WTC11 (cell line): ENCODE results near the gene MED13. TPM values are rescaled to one million over a fixed set of nuclear protein-coding genes. Genes with fewer than 3 reads are reported as not detected.

Experiments
- ATAC-seq: fragments of 200-7000 bp; cut with Tn5 transposase; 2 replicates; pipeline ENCODE4 v1.10.0; 2021; ENCODE audit warnings: mild to moderate bottlenecking, moderate library complexity
- CTCF ChIA-PET: fragments of 300-600 bp; sonication (Branson Sonifier 250); formaldehyde crosslinking; loops from one replicate; lab custom pipeline; 2021; ENCODE audit warnings: antibody characterized with exemption; lab: Charles Lee
- POLR2A ChIA-PET: fragments of 350-600 bp; sonication (Branson Sonifier 250); formaldehyde crosslinking; loops from one replicate; lab custom pipeline; 2021; ENCODE audit warnings: antibody characterized with exemption; lab: Charles Lee
- DNase-seq: peaks from one replicate; pipeline ENCODE4 v3.0.0; 2021; ENCODE audit warnings: low spot score
- H3K27ac Mint-ChIP-seq: 2 replicates; pipeline ENCODE4 v1.8.0; 2021; ENCODE audit warnings: mixed read lengths
- H3K27me3 Mint-ChIP-seq: 2 replicates; pipeline ENCODE4 v1.8.0; 2021; ENCODE audit warnings: low read depth, mild to moderate bottlenecking, moderate library complexity, mixed read lengths
- H3K36me3 Mint-ChIP-seq: 2 replicates; pipeline ENCODE4 v1.8.0; 2021; ENCODE audit warnings: mixed read lengths
- H3K4me1 Mint-ChIP-seq: 2 replicates; pipeline ENCODE4 v1.8.0; 2022; ENCODE audit warnings: mixed read lengths
- H3K4me3 Mint-ChIP-seq: 2 replicates; pipeline ENCODE4 v1.8.0; 2021; ENCODE audit warnings: mild to moderate bottlenecking, moderate library complexity, mixed read lengths
- H3K9me3 Mint-ChIP-seq: 2 replicates; pipeline ENCODE4 v1.8.0; 2021; ENCODE audit warnings: mixed read lengths
- ATF1 ChIP-seq: sonication (generic); formaldehyde crosslinking; IDR thresholded peaks from 2 replicates; pipeline ENCODE4 v1.8.1; 2023; ENCODE audit warnings: mild to moderate bottlenecking, moderate library complexity, missing genetic modification reagents
- CREM ChIP-seq: sonication (generic); formaldehyde crosslinking; IDR thresholded peaks from 2 replicates; pipeline ENCODE4 v1.8.1; 2022; ENCODE audit warnings: mild to moderate bottlenecking, missing genetic modification reagents, moderate library complexity
- E2F4 ChIP-seq: sonication (generic); formaldehyde crosslinking; IDR thresholded peaks from 2 replicates; pipeline ENCODE4 v1.8.1; 2022; ENCODE audit warnings: low read depth, mild to moderate bottlenecking, moderate library complexity, missing genetic modification reagents, borderline replicate concordance
- FOXP1 ChIP-seq: sonication (generic); formaldehyde crosslinking; IDR thresholded peaks from 2 replicates; pipeline ENCODE4 v1.8.0; 2022; ENCODE audit warnings: missing genetic modification reagents, mild to moderate bottlenecking, moderate library complexity, borderline replicate concordance
- JAZF1 ChIP-seq: fragments of 250-450 bp; sonication (Bioruptor Pico); IDR thresholded peaks from 2 replicates; pipeline ENCODE4 v1.9.0; 2021; ENCODE audit warnings: moderate library complexity, mild to moderate bottlenecking, inconsistent platforms
- KAT7 ChIP-seq: sonication (generic); formaldehyde crosslinking; IDR thresholded peaks from 2 replicates; pipeline ENCODE4 v1.8.1; 2023; ENCODE audit warnings: missing genetic modification reagents, mild to moderate bottlenecking, borderline replicate concordance
- MAX ChIP-seq: sonication (generic); formaldehyde crosslinking; IDR thresholded peaks from 2 replicates; pipeline ENCODE4 v1.8.0; 2022; ENCODE audit warnings: mild to moderate bottlenecking, missing genetic modification reagents
- MXD4 ChIP-seq: fragments of 250-450 bp; sonication (Bioruptor Pico); IDR thresholded peaks from 2 replicates; pipeline ENCODE4 v1.8.0; 2021; ENCODE audit warnings: mild to moderate bottlenecking, moderate library complexity, borderline replicate concordance
- MYBL2 ChIP-seq: sonication (generic); formaldehyde crosslinking; IDR thresholded peaks from 2 replicates; pipeline ENCODE4 v1.8.1; 2023; ENCODE audit warnings: mild to moderate bottlenecking, moderate library complexity, missing genetic modification reagents
- NFYB ChIP-seq: sonication (generic); formaldehyde crosslinking; conservative IDR thresholded peaks from 2 replicates; pipeline ENCODE4 v1.8.0; 2022; ENCODE audit warnings: low read depth, missing genetic modification reagents
- TCF7 ChIP-seq: sonication (generic); formaldehyde crosslinking; IDR thresholded peaks from 2 replicates; pipeline ENCODE4 v1.8.0; 2022; ENCODE audit warnings: mild to moderate bottlenecking, low read depth, missing genetic modification reagents, moderate library complexity
- TEAD4 ChIP-seq: sonication (generic); formaldehyde crosslinking; IDR thresholded peaks from 2 replicates; pipeline ENCODE4 v1.8.0; 2022; ENCODE audit warnings: mild to moderate bottlenecking, missing genetic modification reagents
- ZBTB43 ChIP-seq: sonication (generic); formaldehyde crosslinking; IDR thresholded peaks from 2 replicates; pipeline ENCODE4 v1.8.1; 2023; ENCODE audit warnings: mild to moderate bottlenecking, missing genetic modification reagents
- ZNF219 ChIP-seq: sonication (generic); formaldehyde crosslinking; IDR thresholded peaks from 2 replicates; pipeline ENCODE4 v1.8.0; 2023; ENCODE audit warnings: missing genetic modification reagents, mild to moderate bottlenecking, borderline replicate concordance
- ZNF232 ChIP-seq: sonication (generic); formaldehyde crosslinking; IDR thresholded peaks from 2 replicates; pipeline ENCODE4 v1.8.0; 2022; ENCODE audit warnings: mild to moderate bottlenecking, missing genetic modification reagents
- ZNF263 ChIP-seq: sonication (generic); formaldehyde crosslinking; IDR thresholded peaks from 2 replicates; pipeline ENCODE4 v1.8.1; 2022; ENCODE audit warnings: low read depth, mild to moderate bottlenecking, moderate library complexity, missing genetic modification reagents
- ZNF317 ChIP-seq: sonication (generic); formaldehyde crosslinking; IDR thresholded peaks from 2 replicates; pipeline ENCODE4 v1.8.1; 2023; ENCODE audit warnings: low read depth, mild to moderate bottlenecking, moderate library complexity, missing genetic modification reagents, borderline replicate concordance
- total RNA-seq: library from RNA; stranded (reverse); gene quantifications from 3 replicates; pipeline ENCODE4 v1.2.3, GENCODE V29; 2021
- TF ChIP-seq, protein P1 (sequence below): sonication (generic); formaldehyde crosslinking; conservative IDR thresholded peaks from 2 replicates; pipeline ENCODE4 v1.8.1; 2022; ENCODE audit warnings: mild to moderate bottlenecking, missing genetic modification reagents
- TF ChIP-seq, protein P2 (sequence below): sonication (generic); formaldehyde crosslinking; conservative IDR thresholded peaks from 2 replicates; pipeline ENCODE4 v1.8.1; 2023; ENCODE audit warnings: mild to moderate bottlenecking, low read depth, missing genetic modification reagents, moderate library complexity

MED13 gene
- total RNA-seq, 1 experiment from 2014 or later = 39.7 TPM

DNA sequence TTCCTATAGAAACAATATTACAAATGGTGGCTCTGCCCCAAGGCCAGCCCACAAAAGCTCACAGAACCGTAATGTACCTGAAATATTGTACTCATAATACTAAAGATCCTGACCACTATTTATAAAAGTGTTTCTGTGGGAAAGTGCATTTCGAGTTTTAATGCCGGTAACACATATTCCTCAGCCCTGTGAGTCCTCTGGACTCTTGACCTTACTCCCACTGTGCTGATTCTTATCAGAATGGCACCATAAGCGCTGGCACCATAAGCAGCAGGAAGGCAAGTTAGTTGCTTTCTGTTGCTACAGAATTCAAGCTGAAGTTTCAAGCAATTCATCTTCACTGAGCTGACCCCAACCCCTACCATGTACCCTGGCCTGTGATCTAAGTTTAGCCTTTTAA lies 36.4 kb upstream of the MED13 start:
- DNase-seq (no peak), ATAC-seq (no peak)
- H3K4me3 Mint-ChIP-seq = no peak overlapping the region
- no peaks in the 10 kb centered on the region for H3K36me3 Mint-ChIP-seq
- no peaks in the 10 kb centered on the region; the same call in 1 of the 2 replicates for H3K27me3 Mint-ChIP-seq
- no peaks in the 10 kb centered on the region for H3K9me3 Mint-ChIP-seq
- H3K4me1 Mint-ChIP-seq = peaks cover 14% of the 10 kb centered on the region
- TF ChIP-seq E2F4 (CRISPR knock-in tag) = no peak
- TF ChIP-seq TCF7 (CRISPR knock-in tag) = no peak
- no peak for TF ChIP-seq NFYB (CRISPR knock-in tag)
- TF ChIP-seq ATF1 (CRISPR knock-in tag) = no peak
- no peak for TF ChIP-seq ZNF219 (CRISPR knock-in tag)
- no peak for TF ChIP-seq JAZF1 (CRISPR knock-in tag)
- CTCF ChIA-PET = interaction anchor here (0.5 to 5.5 kb wide), 2 partner anchors 8 to 1926 kb away, joined by 3 to 43 read pairs; no protein-coding TSS in a partner anchor
- H3K27ac Mint-ChIP-seq = no peak overlapping the region
- POLR2A ChIA-PET = interaction anchor here (0.7 kb wide), 1 partner anchor 239 kb away, joined by 4 read pairs; no protein-coding TSS in a partner anchor

DNA sequence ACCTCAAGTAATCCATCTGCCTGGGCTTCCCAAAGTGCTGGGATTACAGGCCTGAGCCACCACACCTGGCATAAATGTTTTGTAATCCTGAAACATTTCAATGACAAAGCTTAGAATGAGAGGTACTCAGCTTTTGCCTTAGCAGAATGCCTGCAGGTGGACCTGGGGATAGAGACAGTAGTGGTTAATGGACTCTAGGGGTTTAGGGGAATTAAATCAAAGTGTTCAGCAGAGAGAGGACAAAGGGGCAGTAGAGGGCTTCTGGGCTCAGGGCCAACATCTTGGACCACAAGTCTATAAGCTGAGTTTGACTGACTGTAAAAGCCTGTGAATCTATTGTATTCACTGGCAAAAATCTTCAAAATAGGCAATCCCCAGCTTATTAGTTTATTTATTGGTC lies 36.0 kb upstream of the MED13 start:
- Mint-ChIP-seq H3K36me3 (no peaks in the 10 kb centered on the region), H3K4me3 (no peak overlapping the region), H3K9me3 (no peaks in the 10 kb centered on the region), H3K4me1 (peaks cover 14% of the 10 kb centered on the region), H3K27me3 (no peaks in the 10 kb centered on the region; the same call in 1 of the 2 replicates), H3K27ac (no peak overlapping the region)
- TF ChIP-seq ZNF263 (CRISPR knock-in tag) = no peak
- ChIA-PET CTCF (interaction anchor here (0.5 to 5.5 kb wide), 3 partner anchors 9 to 1926 kb away, joined by 3 to 43 read pairs (median 8); no protein-coding TSS in a partner anchor), POLR2A (no interaction called here)
- ATAC-seq = peak; percentile 62
- DNase-seq = no peak

GRCh38 chr17:62100055-62100454 lies 35.0 kb upstream of the MED13 start:
- H3K27me3 Mint-ChIP-seq = no peaks in the 10 kb centered on the region; the same call in 1 of the 2 replicates
- H3K4me3 Mint-ChIP-seq = no peak overlapping the region
- H3K36me3 Mint-ChIP-seq = no peaks in the 10 kb centered on the region
- TF ChIP-seq FOXP1 (CRISPR knock-in tag) (no peak), MAX (CRISPR knock-in tag) (no peak), ZNF232 (CRISPR knock-in tag) (no peak), ZBTB43 (CRISPR knock-in tag) (no peak), MXD4 (CRISPR knock-in tag) (no peak), CREM (CRISPR knock-in tag) (no peak), KAT7 (CRISPR knock-in tag) (no peak), ATF1 (CRISPR knock-in tag) (no peak), ZNF317 (CRISPR knock-in tag) (no peak), TEAD4 (CRISPR knock-in tag) (no peak), MYBL2 (CRISPR knock-in tag) (no peak)
- TF ChIP-seq, protein P1, sequence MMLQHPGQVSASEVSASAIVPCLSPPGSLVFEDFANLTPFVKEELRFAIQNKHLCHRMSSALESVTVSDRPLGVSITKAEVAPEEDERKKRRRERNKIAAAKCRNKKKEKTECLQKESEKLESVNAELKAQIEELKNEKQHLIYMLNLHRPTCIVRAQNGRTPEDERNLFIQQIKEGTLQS = no peak
- TF ChIP-seq, protein P2, sequence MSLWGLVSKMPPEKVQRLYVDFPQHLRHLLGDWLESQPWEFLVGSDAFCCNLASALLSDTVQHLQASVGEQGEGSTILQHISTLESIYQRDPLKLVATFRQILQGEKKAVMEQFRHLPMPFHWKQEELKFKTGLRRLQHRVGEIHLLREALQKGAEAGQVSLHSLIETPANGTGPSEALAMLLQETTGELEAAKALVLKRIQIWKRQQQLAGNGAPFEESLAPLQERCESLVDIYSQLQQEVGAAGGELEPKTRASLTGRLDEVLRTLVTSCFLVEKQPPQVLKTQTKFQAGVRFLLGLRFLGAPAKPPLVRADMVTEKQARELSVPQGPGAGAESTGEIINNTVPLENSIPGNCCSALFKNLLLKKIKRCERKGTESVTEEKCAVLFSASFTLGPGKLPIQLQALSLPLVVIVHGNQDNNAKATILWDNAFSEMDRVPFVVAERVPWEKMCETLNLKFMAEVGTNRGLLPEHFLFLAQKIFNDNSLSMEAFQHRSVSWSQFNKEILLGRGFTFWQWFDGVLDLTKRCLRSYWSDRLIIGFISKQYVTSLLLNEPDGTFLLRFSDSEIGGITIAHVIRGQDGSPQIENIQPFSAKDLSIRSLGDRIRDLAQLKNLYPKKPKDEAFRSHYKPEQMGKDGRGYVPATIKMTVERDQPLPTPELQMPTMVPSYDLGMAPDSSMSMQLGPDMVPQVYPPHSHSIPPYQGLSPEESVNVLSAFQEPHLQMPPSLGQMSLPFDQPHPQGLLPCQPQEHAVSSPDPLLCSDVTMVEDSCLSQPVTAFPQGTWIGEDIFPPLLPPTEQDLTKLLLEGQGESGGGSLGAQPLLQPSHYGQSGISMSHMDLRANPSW (CRISPR knock-in tag) = no peak
- DNase-seq (no peak), ATAC-seq (no peak)
- POLR2A ChIA-PET = no interaction called here
- no peak overlapping the region for H3K27ac Mint-ChIP-seq
- H3K4me1 Mint-ChIP-seq = peaks cover 6% of the 10 kb centered on the region
- H3K9me3 Mint-ChIP-seq = no peaks in the 10 kb centered on the region
- CTCF ChIA-PET = interaction anchor here (5.5 kb wide), 1 partner anchor 10 kb away, joined by 43 read pairs; no protein-coding TSS in a partner anchor
